ENCODE measurements around the gene ZFAND6.

DNA sequence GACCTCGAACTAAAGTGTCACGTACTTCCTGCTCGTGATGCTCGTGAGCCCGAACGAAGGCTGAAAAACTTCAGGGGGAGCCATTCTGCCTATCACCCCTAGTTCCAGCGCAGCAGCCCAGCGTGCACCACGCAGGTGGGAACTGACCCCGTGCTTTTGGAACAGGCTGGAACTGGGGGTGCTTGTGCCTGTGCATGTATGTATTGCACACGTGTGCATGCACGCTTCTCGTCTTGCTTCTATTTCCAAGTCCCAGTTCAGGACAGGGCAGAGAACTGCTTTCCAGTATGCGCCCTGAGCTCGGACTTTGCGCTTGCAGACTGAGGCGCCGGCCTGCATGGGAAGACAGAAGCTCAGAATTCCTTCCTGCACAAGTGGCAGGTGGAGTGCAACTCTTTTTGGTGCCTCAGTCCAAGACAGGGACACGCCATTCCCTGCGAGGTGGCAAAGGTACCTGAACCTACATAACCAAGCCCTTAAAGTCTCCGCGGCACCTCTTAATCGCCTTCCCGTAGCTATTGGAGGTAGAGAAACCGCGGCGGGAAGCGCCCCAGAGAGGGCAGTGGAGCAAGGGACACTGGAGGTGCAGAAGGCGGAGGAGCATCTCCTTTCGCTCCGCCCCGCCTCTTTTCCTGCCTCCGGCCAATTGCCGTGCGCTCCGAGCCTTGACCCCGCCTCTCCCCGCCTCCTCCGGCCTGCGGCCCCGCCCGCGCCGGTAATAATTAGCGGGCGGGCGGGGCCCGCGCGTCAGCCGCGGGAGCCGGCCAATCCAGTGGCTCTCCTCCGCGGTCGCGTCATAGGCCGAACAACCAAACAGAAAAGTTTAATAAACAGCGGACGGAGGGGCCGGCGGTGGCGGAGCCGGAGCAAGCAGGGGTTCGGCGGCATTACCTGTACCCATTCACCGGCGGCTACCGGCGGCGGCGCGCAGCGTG is at the start of gene ZFAND6:
- TF ChIP-seq CTCF (conservative IDR thresholded peaks at IDR 0.05; ENCODE audit: low read depth, low read length), result no peak
- TF ChIP-seq EZH2 (IDR thresholded peaks at IDR 0.05; ENCODE audit: borderline replicate concordance, low read depth, low read length, poor library complexity, severe bottlenecking), result no peak

All from A673 (cell line).